Gastrocnemius medialis (tissue), 4 donors: ENCODE data around the gene AUTS2. TPM values are rescaled to one million over a fixed set of nuclear protein-coding genes. Genes with fewer than 3 reads are reported as not detected.

Experiments used
- ATAC-seq, 2 donors: fragments of 150-250 bp; one replicate each; pipeline ENCODE4 v1.9.1; 2016
- DNase-seq, 2 donors: peaks; one replicate each; pipeline ENCODE4 v3.0.0-alpha.2; 2019
- H3K27ac ChIP-seq, 4 donors: fragments of 200-600 bp; sonication (generic); 1 replicate in 1 of 4; 2 replicates in 3 of 4; pipeline ENCODE4 v1.5.1; 2016 to 2018; ENCODE audit warnings: mild to moderate bottlenecking in 2 of 4, moderate library complexity in 1 of 4
- H3K27me3 ChIP-seq, 3 donors: fragments of 200-600 bp; sonication (generic) in 2 of 3; 1 replicate in 1 of 3; 2 replicates in 2 of 3; pipeline versions ENCODE4 v1.5.1 to v1.6.0; 2016 to 2019; ENCODE audit warnings: mild to moderate bottlenecking in 1 of 3, moderate library complexity in 1 of 3
- H3K36me3 ChIP-seq, 2 donors: fragments of 200-600 bp; sonication (generic) in 1 of 2; one replicate each; pipeline ENCODE4 v1.5.1; 2017 to 2018
- H3K4me1 ChIP-seq, 2 donors: fragments of 200-600 bp; sonication (generic) in 1 of 2; one replicate each; pipeline ENCODE4 v1.5.1; 2016 to 2017; ENCODE audit warnings: mild to moderate bottlenecking in 2 of 2
- H3K4me3 ChIP-seq, 4 donors: fragments of 200-600 bp; sonication (generic) in 3 of 4; 1 replicate in 1 of 4; 2 replicates in 3 of 4; pipeline ENCODE4 v1.5.1; 2016 to 2019; ENCODE audit warnings: mild to moderate bottlenecking in 2 of 4
- H3K9me3 ChIP-seq, 3 donors: fragments of 200-600 bp; sonication (generic) in 2 of 3; 1 replicate in 1 of 3; 2 replicates in 2 of 3; pipeline ENCODE4 v1.5.1; 2016 to 2019
- CTCF ChIP-seq, 5 experiments: fragments of 450-650 bp in 3 of 5; fragments of 200-600 bp in 2 of 5; sonication (generic) in 2 of 5; IDR thresholded peaks in 4 of 5; conservative IDR thresholded peaks in 1 of 5; 1 replicate in 4 of 5; 2 replicates in 1 of 5; pipeline ENCODE4 v1.5.1; 2016 to 2019; ENCODE audit warnings: antibody characterized with exemption in 5 of 5, mild to moderate bottlenecking in 3 of 5, moderate library complexity in 3 of 5
- POLR2A ChIP-seq, 2 donors: fragments of 450-650 bp; IDR thresholded peaks; one replicate each; pipeline ENCODE4 v1.6.1; 2017; ENCODE audit warnings: antibody characterized with exemption in 2 of 2, mild to moderate bottlenecking in 2 of 2, moderate library complexity in 2 of 2
- in situ Hi-C, 4 donors: fragments of 200-750 bp; cut with MboI; loops; one replicate each; pipeline versions ENCODE4 v1.15.0 to v1.8.0; 2017; ENCODE audit warnings: low sequenced_read_pairs in 4 of 4
- intact Hi-C: fragments of 100-400 bp; cut with DNase I; formaldehyde crosslinking; loops from one replicate; pipeline ENCODE4 v1.15.1; 2023; ENCODE audit warnings: low total_unique reads
- total RNA-seq, 4 donors: library from RNA; depleted of rRNA; stranded (reverse); fragments of >200 nt; gene quantifications; one replicate each; pipeline versions ENCODE4 v1.1.0 to v1.2.3, GENCODE V29; 2016

The AUTS2 gene
- total RNA-seq, 4 donors from 2014 or later: 2.5 to 16.2 (median 8.5) TPM

- ATAC-seq: no peak
- Histone ChIP-seq H3K27me3 (no peaks in the 10 kb centered on the region), H3K4me1 (peaks cover 14 to 20% of the 10 kb centered on the region in 2 donors), H3K36me3 (no peaks in the 10 kb centered on the region), H3K4me3 (no peak overlapping the region), H3K9me3 (no peaks in the 10 kb centered on the region), H3K27ac (no peak overlapping the region)
- in situ Hi-C loops (no loop called here), intact Hi-C loops (no loop called here)
- TF ChIP-seq CTCF (IDR thresholded peaks at IDR 0.05 in 4 of 5, conservative IDR thresholded peaks at IDR 0.05 in 1 of 5) (no peak), POLR2A (IDR thresholded peaks at IDR 0.05) (no peak)
- DNase-seq: no peak
These were observed 1132.3 kb downstream of the AUTS2 start for GRCh38 chr7:70730451-70731110.

GRCh38 chr7:70733090-70733489, 1134.8 kb downstream of the AUTS2 start:
- Histone ChIP-seq H3K27ac (no peak overlapping the region), H3K36me3 (no peaks in the 10 kb centered on the region), H3K27me3 (no peaks in the 10 kb centered on the region), H3K9me3 (no peaks in the 10 kb centered on the region), H3K4me1 (peaks cover 29 to 42% of the 10 kb centered on the region in 2 donors), H3K4me3 (no peak overlapping the region)
- in situ Hi-C loops (no loop called here), intact Hi-C loops (no loop called here)
- no peak for DNase-seq
- no peak for ATAC-seq
- TF ChIP-seq POLR2A (IDR thresholded peaks at IDR 0.05) (no peak), CTCF (IDR thresholded peaks at IDR 0.05 in 4 of 5, conservative IDR thresholded peaks at IDR 0.05 in 1 of 5) (no peak)

GRCh38 chr7:70734411-70734810, 1136.1 kb downstream of the AUTS2 start:
- Histone ChIP-seq H3K27me3 (no peaks in the 10 kb centered on the region), H3K36me3 (no peaks in the 10 kb centered on the region), H3K4me3 (no peak overlapping the region), H3K27ac (peak overlapping the region in 1 of 4 donors; percentile 13), H3K9me3 (no peaks in the 10 kb centered on the region), H3K4me1 (peaks cover 26 to 52% of the 10 kb centered on the region in 2 donors)
- TF ChIP-seq POLR2A (IDR thresholded peaks at IDR 0.05) (no peak), CTCF (IDR thresholded peaks at IDR 0.05 in 4 of 5, conservative IDR thresholded peaks at IDR 0.05 in 1 of 5) (no peak)
- in situ Hi-C loops (no loop called here), intact Hi-C loops (no loop called here)
- DNase-seq (no peak), ATAC-seq (no peak)

GRCh38 chr7:70735313-70735712, 1137.0 kb downstream of the AUTS2 start:
- in situ Hi-C loops (no loop called here), intact Hi-C loops (no loop called here)
- no peak for DNase-seq
- TF ChIP-seq POLR2A (IDR thresholded peaks at IDR 0.05) (no peak), CTCF (IDR thresholded peaks at IDR 0.05 in 4 of 5, conservative IDR thresholded peaks at IDR 0.05 in 1 of 5) (no peak)
- no peaks in the 10 kb centered on the region for H3K36me3 ChIP-seq
- ATAC-seq: no peak
- H3K4me3 ChIP-seq: no peak overlapping the region
- H3K27ac ChIP-seq: no peak overlapping the region
- H3K4me1 ChIP-seq: peaks cover 32 to 59% of the 10 kb centered on the region in 2 donors
- no peaks in the 10 kb centered on the region for H3K9me3 ChIP-seq
- no peaks in the 10 kb centered on the region for H3K27me3 ChIP-seq
